CD4-positive, alpha-beta T cell treated with Interleukin-4 for 1 hour (primary cell): ENCODE measurements around the gene DHX38.

Source experiments
- DNase-seq, 2 donors: peaks; one replicate each; pipeline ENCODE4 v3.0.0-alpha.2; 2020 to 2022

The DHX38 gene

GRCh38 chr16:72123426-72123825 lies 29.8 kb downstream of the DHX38 start:
- no peak for DNase-seq

- no peak for DNase-seq
Measured at GRCh38 chr16:72124148-72124547, 30.5 kb downstream of the DHX38 start.

GRCh38 chr16:72124761-72125634 lies 31.4 kb downstream of the DHX38 start:
- DNase-seq: peak; percentile 53 to 68

GRCh38 chr16:72125635-72126428 lies 32.2 kb downstream of the DHX38 start:
- no peak for DNase-seq

GRCh38 chr16:72126429-72126765 lies 32.8 kb downstream of the DHX38 start:
- no peak for DNase-seq

GRCh38 chr16:72128701-72129100 lies 35.1 kb downstream of the DHX38 start:
- no peak for DNase-seq

GRCh38 chr16:72129976-72130656 lies 36.5 kb downstream of the DHX38 start:
- no peak for DNase-seq

GRCh38 chr16:72131036-72131435 lies 37.4 kb downstream of the DHX38 start:
- DNase-seq: no peak

GRCh38 chr16:72132726-72133125 lies 39.1 kb downstream of the DHX38 start:
- DNase-seq: no peak

- DNase-seq: no peak
Measured at GRCh38 chr16:72134507-72134906, 40.9 kb downstream of the DHX38 start.

GRCh38 chr16:72137380-72138063 lies 43.9 kb downstream of the DHX38 start:
- no peak for DNase-seq

GRCh38 chr16:72138064-72138572 lies 44.5 kb downstream of the DHX38 start:
- no peak for DNase-seq

GRCh38 chr16:72139908-72140307 lies 46.3 kb downstream of the DHX38 start:
- DNase-seq: no peak

GRCh38 chr16:72142476-72142875 lies 48.8 kb downstream of the DHX38 start:
- no peak for DNase-seq

- DNase-seq: no peak
Measured at GRCh38 chr16:72149676-72150464, 56.2 kb downstream of the DHX38 start.

- no peak for DNase-seq
Measured at GRCh38 chr16:72159386-72159785, 65.7 kb downstream of the DHX38 start.

- no peak for DNase-seq
Measured at GRCh38 chr16:72159801-72160200, 66.2 kb downstream of the DHX38 start.

- no peak for DNase-seq
Measured at GRCh38 chr16:72162105-72162692, 68.6 kb downstream of the DHX38 start.
